HCT116 (cell line): Measurements from ENCODE around the gene FGF18.

Experiments used
- EZH2phosphoT487 ChIP-seq: fragments of 200-600 bp; IDR thresholded peaks from 2 replicates; pipeline ENCODE4 v1.6.1; 2018; ENCODE audit warnings: antibody characterized with exemption, borderline replicate concordance
- JUND ChIP-seq: IDR thresholded peaks from 2 replicates; pipeline ENCODE4 v1.6.1; 2012
- POLR2A ChIP-seq: IDR thresholded peaks from 2 replicates; pipeline ENCODE4 v1.7.0; 2011; ENCODE audit warnings: borderline replicate concordance; ENCODE audit not compliant: insufficient read depth, insufficient read length; ENCODE audit errors: extremely low read depth
- POLR2AphosphoS5 ChIP-seq: IDR thresholded peaks from 2 replicates; pipeline ENCODE4 v1.6.1; 2011; ENCODE audit warnings: mild to moderate bottlenecking, low read depth, low read length, moderate library complexity
- SIN3A ChIP-seq: IDR thresholded peaks from 2 replicates; pipeline ENCODE4 v1.6.1; 2012; ENCODE audit warnings: low read depth
- TCF7L2 ChIP-seq: IDR thresholded peaks from 2 replicates; pipeline ENCODE4 v1.7.0; 2011; ENCODE audit warnings: borderline replicate concordance, inconsistent platforms; ENCODE audit not compliant: insufficient read depth, insufficient read length; ENCODE audit errors: extremely low read depth
- ZNF274 ChIP-seq: fragments of 200-500 bp; sonication (Bioruptor generic); IDR thresholded peaks from 2 replicates; pipeline ENCODE4 v1.6.1; 2014; ENCODE audit warnings: mild to moderate bottlenecking, low read depth, low read length, inconsistent platforms
- TF ChIP-seq, protein P1 (sequence below), 3 experiments: fragments of 200-600 bp in 1 of 3; sonication (generic) in 1 of 3; IDR thresholded peaks in 2 of 3; conservative IDR thresholded peaks in 1 of 3; 2 replicates each; pipeline ENCODE4 v1.5.1; 2012 to 2017; ENCODE audit warnings: low read depth in 2 of 3, low read length in 2 of 3, antibody characterized with exemption in 1 of 3, borderline replicate concordance in 1 of 3, control low read depth in 1 of 3, mild to moderate bottlenecking in 1 of 3, mixed read lengths in 1 of 3, mixed run types in 1 of 3, moderate library complexity in 1 of 3; ENCODE audit not compliant: insufficient read depth in 1 of 3
- TF ChIP-seq, protein P2 (sequence below): IDR thresholded peaks from 2 replicates; pipeline ENCODE4 v1.6.1; 2011; ENCODE audit warnings: mild to moderate bottlenecking, low read length, moderate library complexity; ENCODE audit not compliant: insufficient replicate concordance; ENCODE audit errors: extremely low read depth

GRCh38 chr5:171397599-171397998 is 21.8 kb upstream of the FGF18 start:
- TF ChIP-seq, protein P1, sequence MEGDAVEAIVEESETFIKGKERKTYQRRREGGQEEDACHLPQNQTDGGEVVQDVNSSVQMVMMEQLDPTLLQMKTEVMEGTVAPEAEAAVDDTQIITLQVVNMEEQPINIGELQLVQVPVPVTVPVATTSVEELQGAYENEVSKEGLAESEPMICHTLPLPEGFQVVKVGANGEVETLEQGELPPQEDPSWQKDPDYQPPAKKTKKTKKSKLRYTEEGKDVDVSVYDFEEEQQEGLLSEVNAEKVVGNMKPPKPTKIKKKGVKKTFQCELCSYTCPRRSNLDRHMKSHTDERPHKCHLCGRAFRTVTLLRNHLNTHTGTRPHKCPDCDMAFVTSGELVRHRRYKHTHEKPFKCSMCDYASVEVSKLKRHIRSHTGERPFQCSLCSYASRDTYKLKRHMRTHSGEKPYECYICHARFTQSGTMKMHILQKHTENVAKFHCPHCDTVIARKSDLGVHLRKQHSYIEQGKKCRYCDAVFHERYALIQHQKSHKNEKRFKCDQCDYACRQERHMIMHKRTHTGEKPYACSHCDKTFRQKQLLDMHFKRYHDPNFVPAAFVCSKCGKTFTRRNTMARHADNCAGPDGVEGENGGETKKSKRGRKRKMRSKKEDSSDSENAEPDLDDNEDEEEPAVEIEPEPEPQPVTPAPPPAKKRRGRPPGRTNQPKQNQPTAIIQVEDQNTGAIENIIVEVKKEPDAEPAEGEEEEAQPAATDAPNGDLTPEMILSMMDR (IDR thresholded peaks at IDR 0.05 in 2 of 3, conservative IDR thresholded peaks at IDR 0.05 in 1 of 3; ENCODE audit: borderline replicate concordance in 1 of 3, insufficient read depth in 1 of 3, low read depth in 2 of 3, low read length in 2 of 3) = no peak
- no peak for TF ChIP-seq JUND
- no peak for TF ChIP-seq TCF7L2
- TF ChIP-seq POLR2A = no peak
- TF ChIP-seq POLR2AphosphoS5 = no peak
- TF ChIP-seq ZNF274 = no peak
- no peak for TF ChIP-seq SIN3A
- TF ChIP-seq, protein P2, sequence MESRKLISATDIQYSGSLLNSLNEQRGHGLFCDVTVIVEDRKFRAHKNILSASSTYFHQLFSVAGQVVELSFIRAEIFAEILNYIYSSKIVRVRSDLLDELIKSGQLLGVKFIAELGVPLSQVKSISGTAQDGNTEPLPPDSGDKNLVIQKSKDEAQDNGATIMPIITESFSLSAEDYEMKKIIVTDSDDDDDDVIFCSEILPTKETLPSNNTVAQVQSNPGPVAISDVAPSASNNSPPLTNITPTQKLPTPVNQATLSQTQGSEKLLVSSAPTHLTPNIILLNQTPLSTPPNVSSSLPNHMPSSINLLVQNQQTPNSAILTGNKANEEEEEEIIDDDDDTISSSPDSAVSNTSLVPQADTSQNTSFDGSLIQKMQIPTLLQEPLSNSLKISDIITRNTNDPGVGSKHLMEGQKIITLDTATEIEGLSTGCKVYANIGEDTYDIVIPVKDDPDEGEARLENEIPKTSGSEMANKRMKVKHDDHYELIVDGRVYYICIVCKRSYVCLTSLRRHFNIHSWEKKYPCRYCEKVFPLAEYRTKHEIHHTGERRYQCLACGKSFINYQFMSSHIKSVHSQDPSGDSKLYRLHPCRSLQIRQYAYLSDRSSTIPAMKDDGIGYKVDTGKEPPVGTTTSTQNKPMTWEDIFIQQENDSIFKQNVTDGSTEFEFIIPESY = no peak
- TF ChIP-seq EZH2phosphoT487 = no peak
